Cardiac septum (tissue), 1 donor: ENCODE results near the gene FNDC8. TPM values are rescaled to one million over a fixed set of nuclear protein-coding genes. Genes with fewer than 3 reads are reported as not detected.
"Not testable (repeated sequence)": the region's sequence is repeated elsewhere in the genome, so short reads cannot be mapped to it uniquely, and the experiment has no call there.

Experiments
- DNase-seq: peaks from one replicate; pipeline ENCODE4 v3.0.0-alpha.2; 2020; ENCODE audit warnings: low spot score
- intact Hi-C: fragments of 100-400 bp; cut with DNase I; formaldehyde crosslinking; loops from one replicate; pipeline ENCODE4 v1.14.0; 2022
- total RNA-seq: library from RNA; stranded (reverse); fragmentation: NEBNext Ultra II Directional; extraction: Animal tissue kit (Norgen Biotek cat#: 25700); gene quantifications from one replicate; pipeline ENCODE4 v1.2.1, GENCODE V29; 2021
- donor health status: DM: no; HTN: no; CAD: no.

The FNDC8 gene
- total RNA-seq, 1 donor from 2014 or later = not detected

GRCh38 chr17:35163886-35164285 lies 42.5 kb downstream of the FNDC8 start:
- DNase-seq = no peak
- intact Hi-C loops = no loop called here

DNA sequence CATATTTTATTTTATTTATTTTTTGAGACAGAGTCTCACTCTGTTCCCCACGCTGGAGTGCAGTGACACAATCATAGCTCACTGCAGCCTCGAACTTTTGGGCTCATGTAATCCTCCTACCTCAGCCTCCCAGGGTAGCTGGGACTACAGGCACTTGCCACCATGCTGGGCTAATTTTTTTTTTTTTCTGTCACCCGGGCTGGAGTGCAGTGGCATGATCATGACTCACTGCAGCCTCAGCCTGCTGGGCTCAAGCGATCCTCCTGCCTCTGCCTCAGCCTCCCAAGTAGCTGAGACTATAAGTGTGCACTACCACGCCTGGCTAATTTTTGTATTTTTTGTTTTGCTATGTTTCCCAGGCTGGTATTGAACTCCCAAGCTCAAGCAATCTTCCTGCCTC lies 43.3 kb downstream of the FNDC8 start:
- intact Hi-C loops = no loop called here
- DNase-seq = no peak

DNA sequence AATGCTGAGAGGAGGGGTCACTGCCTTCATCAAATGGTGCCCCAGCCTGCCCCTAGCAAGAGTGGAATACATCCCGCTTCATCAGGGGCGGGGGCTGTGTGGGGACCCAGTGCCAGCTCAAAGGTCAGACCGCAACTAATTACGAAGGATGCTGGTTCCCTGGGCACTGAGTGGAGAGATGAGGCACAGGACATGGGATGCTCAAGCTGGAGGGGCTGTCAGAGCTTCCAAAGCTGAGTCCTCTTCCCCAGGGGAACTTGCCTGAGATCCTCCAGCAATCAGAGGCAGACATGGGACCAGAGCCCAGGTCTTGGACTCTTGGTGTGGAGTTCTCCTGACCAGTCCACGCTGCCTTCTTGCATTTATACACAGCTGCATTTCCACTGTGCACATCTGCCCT lies 45.1 kb downstream of the FNDC8 start:
- intact Hi-C loops = no loop called here
- no peak for DNase-seq

- intact Hi-C loops = no loop called here
- DNase-seq = no peak
Observed at GRCh38 chr17:35167046-35167445, 45.6 kb downstream of the FNDC8 start.

GRCh38 chr17:35167666-35168065 lies 46.3 kb downstream of the FNDC8 start:
- intact Hi-C loops = no loop called here
- DNase-seq = no peak

GRCh38 chr17:35169835-35170363 lies 48.5 kb downstream of the FNDC8 start:
- no peak for DNase-seq
- intact Hi-C loops = loop anchor here (5.0 kb wide), 1 partner anchor 367 kb away; the partner anchor contains the start of gene SLFN12L

- DNase-seq = no peak
- intact Hi-C loops = loop anchor here (5.0 kb wide), 1 partner anchor 366 kb away; the partner anchor contains the start of gene SLFN12L
Observed at GRCh38 chr17:35170968-35171771, 49.8 kb downstream of the FNDC8 start.

GRCh38 chr17:35171834-35172233 lies 50.4 kb downstream of the FNDC8 start:
- DNase-seq = no peak
- intact Hi-C loops = loop anchor here (5.0 kb wide), 1 partner anchor 365 kb away; the partner anchor contains the start of gene SLFN12L

DNA sequence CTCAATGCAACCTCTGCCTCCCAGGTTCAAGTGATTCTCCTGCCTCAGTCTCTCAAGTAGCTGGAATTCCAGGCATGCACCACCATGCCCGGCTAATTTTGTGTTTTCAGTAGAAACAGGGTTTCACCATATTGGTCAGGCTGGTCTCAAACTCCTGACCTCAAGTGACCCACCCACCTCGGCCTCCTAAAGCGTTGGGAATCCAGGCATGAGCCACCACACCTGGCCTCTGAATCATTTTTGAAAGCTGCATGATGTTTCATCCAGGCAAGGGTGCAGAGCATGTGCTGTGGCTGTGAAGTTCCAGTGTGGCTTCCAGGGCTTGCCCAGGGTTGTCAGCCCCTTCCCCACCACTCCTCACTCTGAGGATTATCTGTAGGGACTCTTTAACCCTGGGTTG lies 50.9 kb downstream of the FNDC8 start:
- not testable (repeated sequence) for DNase-seq
- intact Hi-C loops = loop anchor here (5.0 kb wide), 1 partner anchor 365 kb away; the partner anchor contains the start of gene SLFN12L

DNA sequence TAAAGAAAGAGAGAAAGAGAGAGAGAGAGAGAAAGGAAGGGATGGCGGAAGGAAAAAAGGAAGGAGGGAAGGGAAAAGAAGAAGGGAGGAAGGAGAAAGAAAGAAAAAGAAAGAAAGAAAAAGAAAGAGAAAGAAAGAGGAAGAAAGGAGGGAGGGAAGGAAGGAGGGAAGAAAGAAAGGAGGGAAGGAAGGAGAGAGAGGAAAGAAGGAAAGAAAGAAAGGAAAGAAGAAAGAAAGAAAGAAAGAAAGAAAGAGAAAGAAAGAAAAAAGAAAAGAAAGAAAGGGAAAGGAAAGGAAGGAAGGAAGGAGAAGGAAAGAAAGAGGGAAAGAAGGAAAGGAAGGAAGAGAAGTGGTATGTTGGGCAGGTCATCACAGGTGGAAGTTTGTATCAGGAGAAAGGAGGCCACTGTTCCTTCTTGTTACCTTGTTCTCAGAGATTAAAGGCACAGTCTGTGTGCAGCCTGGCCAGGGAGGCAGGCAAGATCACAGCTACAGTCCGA lies 53.5 kb downstream of the FNDC8 start:
- intact Hi-C loops = loop anchor here (5.0 kb wide), 1 partner anchor 362 kb away; the partner anchor contains the start of gene SLFN12L
- no peak for DNase-seq

DNA sequence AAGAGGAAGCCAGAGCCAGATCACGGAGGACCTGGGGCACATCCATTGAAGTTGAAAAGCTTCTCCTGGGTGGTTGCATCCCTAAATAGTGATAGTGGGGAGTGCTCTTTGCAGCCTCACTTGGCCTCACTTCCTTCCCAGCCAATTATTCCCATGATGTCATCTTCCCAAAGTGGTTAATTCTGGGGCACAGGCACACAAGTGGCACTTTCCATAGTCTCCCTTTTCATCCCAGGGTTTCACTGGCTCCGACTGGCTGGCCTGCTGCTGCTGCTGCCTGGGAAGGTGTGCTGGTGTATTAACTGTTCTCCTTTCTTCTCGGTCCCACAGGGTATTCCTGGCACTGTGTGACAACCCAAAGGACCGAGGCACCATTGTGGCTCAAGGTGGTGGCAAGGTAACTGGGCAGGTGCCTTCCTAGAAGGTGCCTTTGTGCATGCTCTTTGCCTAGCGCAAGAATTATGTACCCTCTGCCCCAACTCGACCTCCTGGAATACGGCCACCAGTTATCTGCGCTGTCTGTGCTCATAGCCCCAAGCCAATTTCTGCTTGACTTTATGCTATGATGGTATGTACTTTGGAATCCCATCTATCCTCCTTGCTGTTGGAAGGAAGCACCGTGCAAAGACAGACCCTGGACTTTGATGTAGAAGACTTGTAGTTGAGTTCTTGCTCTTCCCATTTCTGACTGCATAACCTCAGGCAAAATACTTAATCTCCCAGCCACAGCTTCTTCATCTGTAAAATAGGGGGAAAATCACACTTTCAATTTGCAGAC lies 54.4 kb downstream of the FNDC8 start:
- intact Hi-C loops = no loop called here
- no peak for DNase-seq

DNA sequence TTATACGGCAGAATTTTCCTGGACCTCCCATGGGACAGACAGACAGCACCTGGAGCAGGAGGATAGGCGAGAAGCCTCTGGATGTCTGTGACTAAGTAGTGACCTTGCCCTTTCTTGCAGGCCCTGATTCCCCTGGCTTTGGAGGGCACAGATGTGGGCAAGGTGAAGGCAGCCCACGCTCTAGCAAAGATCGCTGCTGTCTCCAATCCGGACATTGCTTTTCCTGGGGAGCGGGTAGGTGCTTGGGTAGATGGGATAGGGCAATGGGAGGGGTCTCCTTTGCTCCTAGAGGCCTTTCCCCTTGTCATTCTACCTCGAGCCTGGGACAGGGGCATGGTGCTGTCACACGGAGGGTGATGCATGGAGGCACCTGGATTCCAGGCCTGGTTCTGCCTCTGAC lies 55.5 kb downstream of the FNDC8 start:
- intact Hi-C loops = no loop called here
- DNase-seq = no peak

DNA sequence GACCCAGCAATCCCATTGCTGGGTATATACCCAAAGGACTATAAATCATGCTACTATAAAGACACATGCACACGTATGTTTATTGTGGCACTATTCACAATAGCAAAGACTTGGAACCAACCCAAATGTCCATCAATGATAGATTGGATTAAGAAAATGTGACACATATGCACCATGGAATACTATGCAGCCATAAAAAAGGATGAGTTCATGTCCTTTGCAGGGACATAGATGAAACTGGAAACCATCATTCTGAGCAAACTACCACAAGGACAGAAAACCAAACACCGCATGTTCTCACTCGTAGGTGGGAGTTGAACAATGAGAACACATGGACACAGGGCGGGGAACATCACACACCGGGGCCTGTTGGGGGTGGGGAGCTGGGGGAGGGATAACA lies 58.0 kb downstream of the FNDC8 start:
- intact Hi-C loops, DNase-seq: not testable (repeated sequence)

Other genes with a start within 250 kb of the FNDC8 start
- 2.2 TPM for gene CCT6B, start 160.2 kb upstream of the FNDC8 start, total RNA-seq
- gene ZNF830, start 160.1 kb upstream of the FNDC8 start, total RNA-seq = 8.7 TPM
- gene LIG3, start 141.1 kb upstream of the FNDC8 start, total RNA-seq = 20.1 TPM
- 15.5 TPM for gene RFFL, start 57.9 kb upstream of the FNDC8 start, total RNA-seq
- gene RAD51D, start 1.8 kb upstream of the FNDC8 start, total RNA-seq = 6.5 TPM
- gene NLE1, start 20.7 kb downstream of the FNDC8 start, total RNA-seq = 3.8 TPM
- 259 TPM for gene UNC45B, start 26.2 kb downstream of the FNDC8 start, total RNA-seq
- not detected for gene SLC35G3, start 72.8 kb downstream of the FNDC8 start, total RNA-seq
- gene SLFN5, start 121.5 kb downstream of the FNDC8 start, total RNA-seq = 13.8 TPM